Measurements from ENCODE around the gene WRAP73. TPM values are rescaled to one million over a fixed set of nuclear protein-coding genes. Genes with fewer than 3 reads are reported as not detected.

Gene WRAP73
- total RNA-seq, 1 experiment from 2014 or later, result 23.3 TPM

DNA sequence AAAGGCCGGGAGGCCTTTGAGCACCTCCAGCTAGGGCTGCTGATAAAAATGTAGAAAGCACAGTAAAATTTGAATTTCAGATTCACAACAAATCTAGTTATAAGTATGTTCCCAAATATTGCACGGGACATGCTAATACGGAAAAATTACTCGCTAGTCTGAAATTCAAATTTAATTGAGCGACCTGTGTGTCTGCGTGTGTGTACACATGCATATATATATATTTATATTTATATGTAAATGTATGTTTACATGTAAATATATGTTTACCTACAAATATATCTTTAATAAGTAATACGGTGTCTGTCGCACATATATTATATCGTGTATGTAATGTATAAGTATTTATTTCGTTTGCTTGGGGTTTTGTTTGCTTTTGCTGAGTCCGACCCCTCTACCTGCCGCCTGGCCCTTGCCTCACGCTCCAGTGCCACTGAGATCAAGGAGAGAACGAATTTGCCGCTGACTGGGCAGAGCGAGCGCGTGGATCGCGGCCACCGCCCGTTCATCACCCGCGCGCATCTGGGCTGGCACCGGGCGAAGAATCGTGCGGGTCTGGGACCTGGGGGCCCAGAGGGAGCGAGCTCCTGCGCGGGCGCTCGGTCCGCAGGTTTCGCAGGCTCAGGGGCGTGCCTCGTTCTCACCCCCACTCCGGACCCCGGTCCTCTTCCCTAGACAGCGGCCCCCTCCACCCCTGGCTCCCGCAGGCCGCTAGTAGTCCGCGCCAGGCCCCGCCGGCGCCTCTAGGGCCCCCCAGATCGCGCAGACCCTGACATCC lies 534 bp upstream of the WRAP73 start:
- DNase-seq (ENCODE audit: low read depth), result no peak

DNA sequence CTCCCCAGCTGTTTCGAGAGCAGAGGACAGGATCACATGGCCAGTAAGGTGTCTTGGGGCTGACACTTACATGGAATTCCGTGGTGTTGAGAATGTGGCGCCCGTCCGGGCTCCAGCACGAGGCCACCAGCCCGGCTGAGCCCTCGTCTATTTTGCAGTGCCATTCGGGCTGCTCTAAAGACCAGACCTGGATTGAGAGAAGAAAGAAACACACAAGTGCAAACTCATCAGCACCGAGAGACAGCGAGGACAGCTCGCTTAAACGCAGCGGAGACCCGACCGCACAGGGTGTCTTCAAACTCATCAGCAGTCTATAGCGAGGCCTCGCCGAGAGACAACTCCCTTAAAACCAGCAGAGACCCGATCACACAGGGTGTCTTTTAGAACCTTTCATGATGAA lies 3.3 kb downstream of the WRAP73 start:
- no peak for DNase-seq (ENCODE audit: low read depth)

DNA sequence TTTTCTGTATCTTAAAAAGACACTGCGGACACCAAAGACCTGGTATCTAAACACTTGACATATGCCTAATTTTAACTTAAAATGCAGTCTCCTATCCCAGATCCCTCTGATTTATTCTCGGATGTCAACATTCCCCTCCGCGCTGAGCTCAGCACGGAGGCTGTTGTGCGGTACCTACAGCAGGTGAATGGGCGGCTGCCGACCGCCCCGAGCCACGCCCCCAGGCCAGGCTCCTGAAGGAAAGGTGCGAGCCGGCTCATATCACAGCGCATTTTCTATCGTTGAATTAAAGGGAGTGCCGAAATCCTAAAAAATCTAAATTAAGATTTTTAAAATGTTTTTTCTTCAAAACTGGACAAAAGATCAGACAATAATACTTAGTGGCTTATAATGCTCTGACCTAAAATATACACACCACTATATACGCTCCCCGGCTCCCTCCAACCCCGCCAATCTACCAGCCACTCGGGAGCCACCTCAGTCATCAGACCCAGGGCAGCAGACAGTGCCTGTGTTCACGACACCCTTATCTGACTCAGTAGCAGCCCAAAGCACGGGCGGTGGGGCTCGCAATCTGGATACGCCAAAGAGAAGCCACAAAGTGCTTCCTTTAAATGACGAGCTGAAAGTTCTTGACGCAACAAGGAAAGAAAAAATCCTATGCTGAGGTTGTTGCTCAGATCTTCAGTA lies 4.1 kb downstream of the WRAP73 start:
- DNase-seq (ENCODE audit: low read depth), result no peak

DNA sequence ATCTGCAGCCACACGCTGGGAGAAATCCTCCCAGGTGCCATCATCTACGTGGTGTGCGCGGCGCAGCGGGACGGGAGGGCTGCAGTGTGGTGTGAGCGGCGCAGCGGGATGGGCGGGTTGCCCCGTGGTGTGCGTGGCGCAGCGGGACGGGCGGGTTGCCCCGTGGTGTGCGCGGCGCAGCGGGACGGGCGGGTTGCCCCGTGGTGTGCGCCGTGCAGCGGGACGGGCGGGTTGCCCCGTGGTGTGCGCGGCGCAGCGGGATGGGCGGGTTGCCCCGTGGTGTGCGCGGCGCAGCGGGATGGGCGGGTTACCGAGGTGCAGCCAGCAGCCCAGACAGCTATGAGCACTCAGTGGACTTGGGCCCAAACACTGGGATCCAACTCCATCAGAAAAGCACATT lies 4.7 kb downstream of the WRAP73 start:
- no peak for DNase-seq (ENCODE audit: low read depth)

DNA sequence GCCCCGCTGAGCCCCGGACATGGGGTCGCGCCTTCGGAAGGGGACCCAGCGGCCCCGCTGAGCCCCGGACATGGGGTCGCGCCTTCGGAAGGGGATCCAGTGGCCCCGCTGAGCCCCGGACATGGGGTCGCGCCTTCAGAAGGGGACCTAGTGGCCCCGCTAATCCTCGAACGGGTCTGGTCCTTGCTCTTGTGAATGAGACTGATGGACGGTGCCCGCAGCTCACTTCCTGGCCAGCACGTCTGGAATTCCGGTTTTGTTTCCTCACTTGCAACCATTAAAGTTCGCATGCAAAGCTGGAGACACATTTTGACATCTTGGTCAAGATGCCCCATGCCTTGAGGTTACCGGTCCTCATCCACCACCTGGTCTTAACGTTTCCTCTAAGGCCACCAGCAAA lies 5.6 kb downstream of the WRAP73 start:
- no peak for DNase-seq (ENCODE audit: low read depth)

- no peak for DNase-seq (ENCODE audit: low read depth)
Observed at GRCh38 chr1:3642919-3643675, 6.8 kb downstream of the WRAP73 start.

GRCh38 chr1:3641816-3642215 lies 8.1 kb downstream of the WRAP73 start:
- no peak for DNase-seq (ENCODE audit: low read depth)

DNA sequence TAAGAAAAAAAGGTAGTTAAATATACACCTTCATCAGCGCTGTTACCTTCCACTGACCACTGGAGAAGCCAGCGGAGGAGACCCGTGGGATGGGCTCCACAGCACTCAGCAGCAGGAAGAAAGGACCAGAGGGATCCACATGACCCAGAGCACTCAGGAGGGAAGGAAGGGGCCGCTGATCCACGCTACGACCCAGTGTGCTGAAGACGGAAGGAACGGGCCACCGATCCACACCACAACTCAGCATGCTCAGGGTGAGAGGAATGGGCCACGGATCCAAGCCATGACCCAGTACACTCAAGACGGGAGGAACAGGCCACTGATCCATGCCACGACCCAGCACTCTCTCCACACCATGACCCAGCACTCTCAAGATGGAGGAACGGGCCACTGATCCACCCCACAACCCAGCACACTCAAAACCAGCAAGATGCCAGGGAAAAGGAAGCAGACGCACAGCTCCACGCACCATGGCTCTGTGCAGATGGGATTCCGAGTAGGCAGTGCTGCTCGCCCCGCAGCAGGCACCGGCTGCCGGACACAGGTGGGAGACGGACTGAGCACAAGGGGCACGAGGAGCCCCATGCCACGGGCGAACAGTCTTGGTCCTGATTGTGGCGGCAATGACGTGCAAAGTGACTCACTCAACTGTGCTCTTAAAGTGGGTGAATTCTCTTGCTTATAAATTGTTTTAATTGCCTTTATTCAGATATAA lies 8.7 kb downstream of the WRAP73 start:
- no peak for DNase-seq (ENCODE audit: low read depth)

DNA sequence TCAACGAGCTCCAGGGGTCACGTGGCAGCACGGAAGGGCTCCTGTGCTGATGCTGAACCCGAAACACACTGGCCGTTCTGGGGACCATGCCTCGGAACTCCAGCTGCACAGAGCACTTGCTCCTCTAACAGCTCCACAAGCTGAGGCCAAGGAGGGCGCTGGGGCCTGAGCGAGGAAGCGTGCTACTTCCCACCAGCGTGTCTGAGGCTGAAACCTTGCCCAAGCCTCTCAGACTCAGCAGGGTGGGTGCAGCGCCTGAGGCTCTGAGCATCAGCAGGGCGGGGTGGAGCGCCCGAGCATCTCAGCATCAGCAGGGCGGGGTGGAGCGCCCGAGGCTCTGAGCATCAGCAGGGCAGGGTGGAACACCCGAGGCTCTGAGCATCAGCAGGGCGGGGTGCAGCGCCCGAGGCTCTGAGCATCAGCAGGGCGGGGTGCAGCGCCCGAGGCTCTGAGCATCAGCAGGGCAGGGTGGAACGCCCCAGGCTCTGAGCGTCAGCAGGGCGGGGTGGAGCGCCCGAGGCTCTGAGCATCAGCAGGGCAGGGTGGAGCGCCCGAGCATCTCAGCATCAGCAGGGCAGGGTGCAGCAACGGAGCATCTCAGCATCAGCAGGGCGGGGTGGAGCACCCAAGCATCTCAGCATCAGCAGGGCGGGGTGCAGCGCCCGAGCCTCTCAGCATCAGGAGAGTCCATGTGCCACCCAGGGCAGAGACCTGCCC lies 9.6 kb downstream of the WRAP73 start:
- DNase-seq (ENCODE audit: low read depth), result no peak

- no peak for DNase-seq (ENCODE audit: low read depth)
Observed at GRCh38 chr1:3639397-3639911, 10.4 kb downstream of the WRAP73 start.

GRCh38 chr1:3638676-3639075 lies 11.2 kb downstream of the WRAP73 start:
- no peak for DNase-seq (ENCODE audit: low read depth)

DNA sequence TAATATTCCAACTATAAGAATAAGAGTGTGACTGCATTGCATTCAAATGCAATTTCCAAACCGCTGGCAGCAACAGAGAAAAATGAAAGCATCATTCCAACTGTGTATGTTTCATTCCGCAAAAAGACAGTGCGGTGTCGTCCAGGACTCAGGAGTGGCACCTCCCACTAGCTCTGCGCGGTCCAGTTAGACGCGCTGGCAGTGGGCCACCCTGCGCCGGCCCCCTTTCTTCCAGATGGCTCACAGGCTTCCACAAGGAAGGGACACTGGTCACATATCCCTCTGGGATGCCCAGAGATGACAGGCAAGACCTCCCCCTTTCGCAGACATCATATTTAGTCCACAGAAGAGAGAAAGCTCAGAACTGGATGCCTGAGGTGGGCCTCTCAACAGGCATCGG lies 11.9 kb downstream of the WRAP73 start:
- DNase-seq (ENCODE audit: low read depth), result no peak

DNA sequence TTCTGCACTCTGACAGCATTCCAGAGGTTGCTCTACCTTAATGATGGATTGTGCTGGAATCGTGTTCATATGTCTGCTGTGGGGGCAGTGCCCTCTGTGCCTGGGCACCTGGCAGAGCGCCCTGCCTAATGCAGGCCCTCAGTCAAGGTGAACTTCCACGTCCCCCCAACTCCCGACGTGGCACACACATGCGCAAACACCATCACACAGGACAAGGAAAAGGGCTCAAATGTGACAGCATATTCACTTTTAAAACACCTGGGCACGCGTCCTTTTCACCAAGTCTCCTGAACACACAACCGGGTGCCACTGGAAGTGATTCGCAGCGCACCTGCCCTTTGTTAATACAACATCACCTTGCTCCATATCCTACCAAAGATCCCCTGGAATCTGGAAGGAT lies 13.4 kb downstream of the WRAP73 start:
- no peak for DNase-seq (ENCODE audit: low read depth)

DNA sequence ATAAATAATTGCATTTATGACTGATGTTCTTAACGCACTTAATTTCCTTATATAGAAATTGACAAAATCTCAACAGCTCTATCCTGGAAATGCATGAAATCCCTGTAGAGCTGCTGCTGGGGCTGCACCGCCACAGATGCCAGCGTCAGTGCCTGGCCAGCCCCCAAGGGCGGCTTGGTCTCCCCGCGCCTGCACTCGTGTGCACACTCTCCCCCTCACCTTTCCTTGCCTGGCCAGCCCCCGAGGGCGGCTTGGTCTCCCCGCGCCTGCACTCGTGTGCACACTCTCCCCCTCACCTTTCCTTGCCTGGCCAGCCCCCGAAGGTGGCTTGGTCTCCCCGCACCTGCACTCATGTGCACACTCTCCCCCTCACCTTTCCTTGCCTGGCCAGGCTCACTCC lies 13.8 kb downstream of the WRAP73 start:
- no peak for DNase-seq (ENCODE audit: low read depth)

GRCh38 chr1:3634059-3634800 lies 15.7 kb downstream of the WRAP73 start:
- DNase-seq (ENCODE audit: low read depth), result no peak

DNA sequence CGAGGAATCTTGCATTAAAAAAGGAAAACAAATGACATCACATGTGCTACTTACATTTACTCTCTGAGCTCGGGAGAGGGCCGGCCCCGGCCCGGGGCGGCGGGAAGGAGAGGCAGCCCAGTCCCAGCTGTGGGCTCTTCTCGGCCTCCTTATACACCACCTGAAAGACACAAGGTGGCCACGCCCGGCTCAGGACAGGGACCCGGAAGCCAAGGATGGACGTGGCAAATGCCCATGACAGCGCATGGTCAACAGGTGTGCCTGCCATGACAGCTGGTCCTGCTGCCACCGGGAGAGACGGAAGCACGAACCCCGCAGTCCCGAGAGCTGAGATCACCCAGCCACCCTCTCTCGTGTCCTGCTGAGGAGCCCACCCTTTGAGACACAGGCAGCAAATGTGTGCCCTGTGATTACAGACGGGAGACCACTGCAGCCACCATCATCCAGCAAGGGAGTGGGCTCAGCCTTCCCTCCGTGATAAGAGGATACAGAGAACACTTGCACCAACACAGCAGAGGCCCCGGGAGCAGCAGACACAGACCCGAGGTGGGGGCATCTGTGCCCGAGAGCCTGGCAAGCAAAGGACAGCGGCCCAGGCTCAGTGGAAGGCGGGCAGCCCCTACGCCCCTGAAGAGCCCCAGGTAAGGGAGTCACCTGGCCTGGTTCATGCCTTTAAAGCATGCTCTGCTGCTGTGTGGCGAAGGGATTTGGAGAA lies 16.4 kb downstream of the WRAP73 start:
- no peak for DNase-seq (ENCODE audit: low read depth)

- DNase-seq (ENCODE audit: low read depth), result no peak
Observed at GRCh38 chr1:3632716-3633343, 17.1 kb downstream of the WRAP73 start.

DNA sequence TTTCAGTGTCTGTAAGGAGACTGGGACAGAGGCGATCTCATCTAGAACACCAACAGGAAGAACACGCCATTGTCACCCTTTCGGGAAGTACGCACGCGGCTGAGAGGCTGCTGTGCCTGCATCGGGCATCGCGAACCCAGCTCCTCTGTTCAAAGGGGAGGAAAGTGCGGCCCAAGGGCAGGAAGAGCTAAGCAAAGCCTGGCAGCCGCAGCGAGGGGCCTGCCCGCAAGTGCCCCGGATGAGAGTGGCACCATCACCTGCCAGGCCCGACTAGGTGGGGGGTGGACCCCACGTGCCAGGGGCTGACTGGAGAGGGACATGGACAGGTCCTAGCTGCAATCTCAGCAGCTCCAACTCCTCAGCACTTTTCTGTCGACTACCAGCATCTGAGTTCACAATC lies 17.6 kb downstream of the WRAP73 start:
- no peak for DNase-seq (ENCODE audit: low read depth)
